Inflammatory macrophage treated with lipopolysaccharide for 1 hour (primary cell): ENCODE results near the gene SLC43A1.

Source experiments
- DNase-seq, 2 donors: peaks; one replicate each; pipeline ENCODE4 v3.0.0-alpha.2; 2020 to 2022

Gene SLC43A1

GRCh38 chr11:57497303-57498247 is 17.9 kb downstream of the SLC43A1 start:
- no peak for DNase-seq

- no peak for DNase-seq
Measured at GRCh38 chr11:57496109-57496820, 19.2 kb downstream of the SLC43A1 start.

- DNase-seq: no peak
Measured at GRCh38 chr11:57493507-57494503, 21.7 kb downstream of the SLC43A1 start.

GRCh38 chr11:57491371-57492061 is 24.0 kb downstream of the SLC43A1 start:
- DNase-seq: peak; percentile 50 to 71

- peak in 1 of 2 donors; percentile 54 for DNase-seq
Measured at GRCh38 chr11:57490456-57491248, 24.9 kb downstream of the SLC43A1 start.

GRCh38 chr11:57487920-57488659 is 27.4 kb downstream of the SLC43A1 start:
- DNase-seq: peak in 1 of 2 donors; percentile 36

GRCh38 chr11:57487021-57487778 is 28.3 kb downstream of the SLC43A1 start:
- no peak for DNase-seq

- peak; percentile 89 to 98 for DNase-seq
Measured at GRCh38 chr11:57485217-57485990, 30.1 kb downstream of the SLC43A1 start.

GRCh38 chr11:57484141-57484710 is 31.3 kb downstream of the SLC43A1 start:
- peak; percentile 46 to 59 for DNase-seq

- DNase-seq: no peak
Measured at GRCh38 chr11:57483562-57483918, 32.0 kb downstream of the SLC43A1 start.

- DNase-seq: peak in 1 of 2 donors; percentile 43
Measured at GRCh38 chr11:57482782-57483561, 32.5 kb downstream of the SLC43A1 start.

GRCh38 chr11:57481915-57482781 is 33.4 kb downstream of the SLC43A1 start:
- DNase-seq: no peak

- no peak for DNase-seq
Measured at GRCh38 chr11:57481315-57481714, 34.2 kb downstream of the SLC43A1 start.

GRCh38 chr11:57480409-57481137 is 34.9 kb downstream of the SLC43A1 start:
- DNase-seq: peak; percentile 58 to 88

GRCh38 chr11:57479911-57480310 is 35.6 kb downstream of the SLC43A1 start:
- DNase-seq: no peak
